Activated CD4-positive, alpha-beta T cell treated with anti-CD3 and anti-CD28 coated beads, Interleukin-2, amount 50 U/mL, for 16 hours (primary cell): ENCODE data around the gene RFX6.

Experiments used
- DNase-seq: peaks from one replicate; pipeline ENCODE4 v3.0.0-alpha.2; 2020

Gene RFX6

GRCh38 chr6:116902634-116903033 is 25.6 kb downstream of the RFX6 start:
- no peak for DNase-seq

- DNase-seq, result no peak
These were observed 46.0 kb downstream of the RFX6 start for GRCh38 chr6:116922853-116923548.

- DNase-seq, result no peak
These were observed 47.2 kb downstream of the RFX6 start for GRCh38 chr6:116924245-116924644.

GRCh38 chr6:116925088-116925794 is 48.2 kb downstream of the RFX6 start:
- DNase-seq, result no peak

- no peak for DNase-seq
These were observed 51.6 kb downstream of the RFX6 start for GRCh38 chr6:116928677-116929076.

- DNase-seq, result no peak
These were observed 52.8 kb downstream of the RFX6 start for GRCh38 chr6:116929825-116930224.

- DNase-seq, result no peak
These were observed 54.4 kb downstream of the RFX6 start for GRCh38 chr6:116931456-116931855.

- no peak for DNase-seq
These were observed 55.5 kb downstream of the RFX6 start for GRCh38 chr6:116932496-116932895.

GRCh38 chr6:116933485-116933884 is 56.4 kb downstream of the RFX6 start:
- no peak for DNase-seq

GRCh38 chr6:116938305-116938704 is 61.3 kb downstream of the RFX6 start:
- no peak for DNase-seq

- no peak for DNase-seq
These were observed 64.7 kb downstream of the RFX6 start for GRCh38 chr6:116941727-116942126.

GRCh38 chr6:116945809-116946208 is 68.8 kb downstream of the RFX6 start:
- DNase-seq, result no peak

- no peak for DNase-seq
These were observed 71.7 kb downstream of the RFX6 start for GRCh38 chr6:116948533-116949304.

GRCh38 chr6:116949964-116950363 is 72.9 kb downstream of the RFX6 start:
- DNase-seq, result no peak

- DNase-seq, result no peak
These were observed 77.3 kb downstream of the RFX6 start for GRCh38 chr6:116954335-116954734.

- DNase-seq, result no peak
These were observed 77.9 kb downstream of the RFX6 start for GRCh38 chr6:116954938-116955337.

GRCh38 chr6:116955773-116956172 is 78.7 kb downstream of the RFX6 start:
- no peak for DNase-seq

GRCh38 chr6:116963972-116964371 is 86.9 kb downstream of the RFX6 start:
- DNase-seq, result no peak

- DNase-seq, result no peak
These were observed 89.9 kb downstream of the RFX6 start for GRCh38 chr6:116966675-116967576.

GRCh38 chr6:116969211-116969863 is 92.3 kb downstream of the RFX6 start:
- DNase-seq, result peak; percentile 48

GRCh38 chr6:116971959-116972358 is 94.9 kb downstream of the RFX6 start:
- DNase-seq, result peak; percentile 44

GRCh38 chr6:116973976-116974375 is 96.9 kb downstream of the RFX6 start:
- DNase-seq, result no peak
